HEK293 (cell line): ENCODE measurements around the gene TPGS1.

ENCODE experiments used
- CTCF ChIA-PET: fragments of 350-600 bp; formaldehyde crosslinking; extraction: SDS; loops from one replicate; lab custom pipeline; 2021; ENCODE audit warnings: antibody characterized with exemption; lab: Yijun Ruan, JAX
- POLR2A ChIA-PET: fragments of 300-600 bp; formaldehyde crosslinking; extraction: SDS; loops from one replicate; lab custom pipeline; 2020; ENCODE audit warnings: antibody characterized with exemption, inconsistent platforms; lab: Yijun Ruan, JAX
- H3K27ac ChIP-seq: fragments of 200-500 bp; sonication (Bioruptor generic); 2 replicates; pipeline ENCODE4 v1.5.1; 2014; ENCODE audit warnings: low read depth, low read length, control low read depth, inconsistent platforms; ENCODE audit errors: extremely low read depth
- H3K36me3 ChIP-seq, 2 experiments: fragments of 200-500 bp in 1 of 2; sonication (Bioruptor generic) in 1 of 2; 1 replicate in 1 of 2; 2 replicates in 1 of 2; pipeline ENCODE4 v1.5.1; 2014 to 2017; ENCODE audit warnings: inconsistent platforms in 2 of 2, low read length in 2 of 2; ENCODE audit not compliant: control insufficient read depth in 2 of 2, insufficient read depth in 1 of 2
- H3K4me1 ChIP-seq: fragments of 200-500 bp; sonication (Bioruptor generic); 2 replicates; pipeline ENCODE4 v1.5.1; 2014; ENCODE audit warnings: mild to moderate bottlenecking, low read length, inconsistent platforms; ENCODE audit not compliant: control insufficient read depth, insufficient read depth
- H3K4me3 ChIP-seq: 2 replicates; pipeline ENCODE4 v1.5.1; 2011; ENCODE audit warnings: low read depth, mild to moderate bottlenecking, control low read depth, low read length, moderate library complexity
- H3K9me3 ChIP-seq: fragments of 200-500 bp; sonication (Bioruptor generic); 2 replicates; pipeline ENCODE4 v1.5.1; 2014; ENCODE audit warnings: low read depth, low read length, inconsistent platforms; ENCODE audit not compliant: control insufficient read depth, insufficient read depth
- BCL11B ChIP-seq: fragments of 450-650 bp; formaldehyde crosslinking; IDR thresholded peaks from 2 replicates; pipeline ENCODE4 v1.5.1; 2016; ENCODE audit warnings: low read depth, missing biosample characterization, missing genetic modification characterization
- GLIS1 ChIP-seq: fragments of 450-650 bp; formaldehyde crosslinking; IDR thresholded peaks from 2 replicates; pipeline ENCODE4 v1.5.1; 2016; ENCODE audit warnings: missing biosample characterization, missing genetic modification characterization
- MYNN ChIP-seq: fragments of 450-650 bp; formaldehyde crosslinking; IDR thresholded peaks from 2 replicates; pipeline ENCODE4 v1.5.1; 2016; ENCODE audit warnings: missing biosample characterization, missing genetic modification characterization, borderline replicate concordance
- SCRT1 ChIP-seq: fragments of 450-650 bp; formaldehyde crosslinking; IDR thresholded peaks from 2 replicates; pipeline ENCODE4 v1.5.1; 2016; ENCODE audit warnings: missing biosample characterization, missing genetic modification characterization, borderline replicate concordance
- ZBTB48 ChIP-seq: fragments of 450-650 bp; formaldehyde crosslinking; IDR thresholded peaks from 2 replicates; pipeline ENCODE4 v1.5.1; 2016; ENCODE audit warnings: missing biosample characterization, missing genetic modification characterization
- ZFHX2 ChIP-seq: fragments of 450-650 bp; formaldehyde crosslinking; conservative IDR thresholded peaks from 2 replicates; pipeline ENCODE4 v1.5.1; 2016; ENCODE audit warnings: missing biosample characterization, missing genetic modification characterization
- ZFP3 ChIP-seq: fragments of 450-650 bp; formaldehyde crosslinking; IDR thresholded peaks from 2 replicates; pipeline ENCODE4 v1.5.1; 2016; ENCODE audit warnings: low read depth, missing biosample characterization, missing genetic modification characterization
- ZIC2 ChIP-seq: fragments of 450-650 bp; formaldehyde crosslinking; IDR thresholded peaks from 2 replicates; pipeline ENCODE4 v1.5.1; 2016; ENCODE audit warnings: missing biosample characterization, missing genetic modification characterization
- ZNF18 ChIP-seq: fragments of 450-650 bp; formaldehyde crosslinking; IDR thresholded peaks from 2 replicates; pipeline ENCODE4 v1.5.1; 2016; ENCODE audit warnings: missing biosample characterization, missing genetic modification characterization
- ZNF2 ChIP-seq: fragments of 450-650 bp; formaldehyde crosslinking; IDR thresholded peaks from 2 replicates; pipeline ENCODE4 v1.5.1; 2016; ENCODE audit warnings: missing biosample characterization, missing genetic modification characterization
- ZNF221 ChIP-seq: fragments of 450-650 bp; formaldehyde crosslinking; IDR thresholded peaks from 2 replicates; pipeline ENCODE4 v1.5.1; 2017; ENCODE audit warnings: missing biosample characterization, missing genetic modification characterization, borderline replicate concordance
- ZNF391 ChIP-seq: fragments of 450-650 bp; formaldehyde crosslinking; IDR thresholded peaks from 2 replicates; pipeline ENCODE4 v1.5.1; 2016; ENCODE audit warnings: low read depth, missing biosample characterization, missing genetic modification characterization, borderline replicate concordance
- ZNF394 ChIP-seq: fragments of 450-650 bp; formaldehyde crosslinking; IDR thresholded peaks from 2 replicates; pipeline ENCODE4 v1.5.1; 2016; ENCODE audit warnings: missing biosample characterization, missing genetic modification characterization, mild to moderate bottlenecking, moderate library complexity, borderline replicate concordance
- ZNF596 ChIP-seq: fragments of 450-650 bp; IDR thresholded peaks from 2 replicates; pipeline ENCODE4 v1.5.0; 2018; ENCODE audit warnings: missing biosample characterization, mild to moderate bottlenecking, missing genetic modification characterization, moderate library complexity
- ZSCAN16 ChIP-seq: fragments of 450-650 bp; formaldehyde crosslinking; IDR thresholded peaks from 2 replicates; pipeline ENCODE4 v1.5.1; 2016; ENCODE audit warnings: missing biosample characterization, missing genetic modification characterization
- ZXDB ChIP-seq: fragments of 450-650 bp; formaldehyde crosslinking; IDR thresholded peaks from 2 replicates; pipeline ENCODE4 v1.5.1; 2016; ENCODE audit warnings: missing biosample characterization, missing genetic modification characterization
- TF ChIP-seq, protein P1 (sequence below): fragments of 450-650 bp; formaldehyde crosslinking; IDR thresholded peaks from 2 replicates; pipeline ENCODE4; 2016; ENCODE audit warnings: missing biosample characterization, missing genetic modification characterization
- TF ChIP-seq, protein P2 (sequence below): fragments of 450-650 bp; formaldehyde crosslinking; IDR thresholded peaks from 2 replicates; pipeline ENCODE4 v1.5.1; 2016; ENCODE audit warnings: missing biosample characterization, missing genetic modification characterization

The TPGS1 gene

GRCh38 chr19:535017-535835, 27.9 kb downstream of the TPGS1 start:
- CTCF ChIA-PET, result interaction anchor here (0.7 to 1.0 kb wide), 2 partner anchors 25 kb away, joined by 3 to 4 read pairs; no protein-coding TSS in a partner anchor
- Histone ChIP-seq H3K27ac (peak overlapping the region; percentile 31; the same call in 1 of the 2 replicates), H3K4me1 (peaks cover 7% of the 10 kb centered on the region), H3K9me3 (no peaks in the 10 kb centered on the region), H3K4me3 (no peak overlapping the region), H3K36me3 (peaks cover 6 to 46% of the 10 kb centered on the region in 2 experiments; a peak in 2 of 3 replicates)
- TF ChIP-seq ZNF2 (tag by site-specific recombination), result no peak
- TF ChIP-seq ZIC2 (tag by site-specific recombination), result peak; percentile 85
- TF ChIP-seq, protein P1, sequence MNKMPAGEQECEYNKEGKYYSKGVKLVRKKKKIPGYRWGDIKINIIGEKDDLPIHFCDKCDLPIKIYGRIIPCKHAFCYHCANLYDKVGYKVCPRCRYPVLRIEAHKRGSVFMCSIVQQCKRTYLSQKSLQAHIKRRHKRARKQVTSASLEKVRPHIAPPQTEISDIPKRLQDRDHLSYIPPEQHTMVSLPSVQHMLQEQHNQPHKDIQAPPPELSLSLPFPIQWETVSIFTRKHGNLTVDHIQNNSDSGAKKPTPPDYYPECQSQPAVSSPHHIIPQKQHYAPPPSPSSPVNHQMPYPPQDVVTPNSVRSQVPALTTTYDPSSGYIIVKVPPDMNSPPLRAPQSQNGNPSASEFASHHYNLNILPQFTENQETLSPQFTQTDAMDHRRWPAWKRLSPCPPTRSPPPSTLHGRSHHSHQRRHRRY (tag by site-specific recombination), result no peak
- peak; percentile 41 for TF ChIP-seq ZFHX2 (tag by site-specific recombination)
- no peak for TF ChIP-seq ZFP3 (tag by site-specific recombination)
- peak; percentile 45; the same call in 1 of the 2 replicates for TF ChIP-seq BCL11B (tag by site-specific recombination)
- peak; percentile 83 for TF ChIP-seq GLIS1 (tag by site-specific recombination)
- POLR2A ChIA-PET, result no interaction called here

GRCh38 chr19:536031-536880, 29.0 kb downstream of the TPGS1 start:
- Histone ChIP-seq H3K27ac (no peak overlapping the region), H3K9me3 (no peaks in the 10 kb centered on the region), H3K36me3 (peaks cover 6 to 47% of the 10 kb centered on the region in 2 experiments; a peak in 2 of 3 replicates), H3K4me3 (no peak overlapping the region), H3K4me1 (peaks cover 7% of the 10 kb centered on the region)
- no peak for TF ChIP-seq MYNN (tag by site-specific recombination)
- ChIA-PET CTCF (no interaction called here), POLR2A (no interaction called here)

- no peak overlapping the region for H3K27ac ChIP-seq
- CTCF ChIA-PET, result no interaction called here
- no peaks in the 10 kb centered on the region for H3K9me3 ChIP-seq
- H3K4me1 ChIP-seq, result peaks cover 7% of the 10 kb centered on the region
- no peak overlapping the region for H3K4me3 ChIP-seq
- POLR2A ChIA-PET, result no interaction called here
- no peak for TF ChIP-seq ZNF391 (tag by site-specific recombination)
- H3K36me3 ChIP-seq, result peaks cover 6 to 53% of the 10 kb centered on the region in 2 experiments; a peak in 2 of 3 replicates
Measured at GRCh38 chr19:536881-537404, 29.6 kb downstream of the TPGS1 start.

DNA sequence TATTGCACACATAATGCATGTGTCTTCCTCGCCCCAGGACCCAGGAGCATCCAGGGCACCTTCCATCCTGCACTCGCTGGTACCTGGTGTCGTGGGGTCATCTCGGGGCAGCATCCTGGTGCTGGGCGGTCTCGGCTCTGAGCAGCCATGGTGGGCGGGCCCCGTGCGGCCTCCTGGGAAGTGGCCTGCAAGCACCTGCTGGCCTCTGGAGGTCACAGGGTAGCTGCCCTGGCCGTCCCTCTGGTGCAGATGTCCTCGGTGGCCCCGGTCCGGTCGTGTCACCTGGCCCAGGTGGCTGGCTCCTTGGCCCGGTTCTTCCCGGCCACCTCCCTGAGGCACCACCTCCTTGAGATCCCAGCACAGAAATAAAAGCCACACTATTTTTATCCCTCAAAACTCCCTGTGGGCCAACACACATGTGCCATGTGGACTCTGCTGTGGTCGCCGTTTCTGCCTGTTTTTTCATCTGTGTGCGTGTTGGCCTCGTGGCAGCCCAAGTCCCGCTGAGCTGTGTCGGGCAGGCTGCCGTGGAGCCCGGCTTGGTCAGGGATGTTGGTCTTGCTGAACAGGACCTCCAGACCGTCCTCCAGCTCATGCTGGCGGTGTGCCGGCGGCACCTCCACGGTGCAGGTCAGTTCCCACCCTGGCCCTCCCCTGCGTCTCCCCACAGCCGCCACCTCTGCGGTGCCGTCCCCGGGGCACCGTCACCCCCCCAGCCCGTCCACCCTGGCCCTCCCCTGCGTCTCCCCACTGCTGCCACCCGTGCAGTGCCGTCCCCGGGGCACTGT, 31.5 kb downstream of the TPGS1 start:
- ChIA-PET CTCF (interaction anchor here (0.7 to 1.3 kb wide), 2 partner anchors 28 to 29 kb away, joined by 3 read pairs; no protein-coding TSS in a partner anchor), POLR2A (interaction anchor here (0.5 kb wide), 1 partner anchor 33 kb away, joined by 8 read pairs; no protein-coding TSS in a partner anchor)
- H3K4me1 ChIP-seq, result peaks cover under 1% of the 10 kb centered on the region; the same call in 1 of the 2 replicates
- H3K27ac ChIP-seq, result no peak overlapping the region
- H3K36me3 ChIP-seq, result peaks cover 6 to 61% of the 10 kb centered on the region in 2 experiments; a peak in 2 of 3 replicates
- no peaks in the 10 kb centered on the region for H3K9me3 ChIP-seq
- H3K4me3 ChIP-seq, result no peak overlapping the region
- TF ChIP-seq SCRT1 (tag by site-specific recombination) (no peak), ZXDB (tag by site-specific recombination) (no peak), ZNF18 (tag by site-specific recombination) (no peak), ZNF394 (tag by site-specific recombination) (no peak), ZSCAN16 (tag by site-specific recombination) (no peak), BCL11B (tag by site-specific recombination) (no peak), ZNF596 (tag by site-specific recombination) (no peak), ZBTB48 (no peak), ZNF2 (tag by site-specific recombination) (no peak), ZNF221 (no peak)
- TF ChIP-seq, protein P2, sequence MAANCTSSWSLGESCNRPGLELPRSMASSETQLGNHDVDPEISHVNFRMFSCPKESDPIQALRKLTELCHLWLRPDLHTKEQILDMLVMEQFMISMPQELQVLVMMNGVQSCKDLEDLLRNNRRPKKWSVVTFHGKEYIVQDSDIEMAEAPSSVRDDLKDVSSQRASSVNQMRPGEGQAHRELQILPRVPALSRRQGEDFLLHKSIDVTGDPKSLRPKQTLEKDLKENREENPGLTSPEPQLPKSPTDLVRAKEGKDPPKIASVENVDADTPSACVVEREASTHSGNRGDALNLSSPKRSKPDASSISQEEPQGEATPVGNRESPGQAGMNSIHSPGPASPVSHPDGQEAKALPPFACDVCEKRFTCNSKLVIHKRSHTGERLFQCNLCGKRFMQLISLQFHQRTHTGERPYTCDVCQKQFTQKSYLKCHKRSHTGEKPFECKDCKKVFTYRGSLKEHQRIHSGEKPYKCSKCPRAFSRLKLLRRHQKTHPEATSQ (tag by site-specific recombination), result no peak
